GM10847 (cell line): ENCODE data around the gene AZU1.

Experiments used
- POLR2A ChIP-seq: IDR thresholded peaks from 2 replicates; pipeline ENCODE4 v1.6.1; 2011; ENCODE audit not compliant: insufficient read length; ENCODE audit errors: extremely low read depth

AZU1 gene

GRCh38 chr19:829129-829758 lies 1.6 kb downstream of the AZU1 start:
- TF ChIP-seq POLR2A: no peak

- no peak for TF ChIP-seq POLR2A
These were observed 4.1 kb downstream of the AZU1 start for GRCh38 chr19:831407-832369.

DNA sequence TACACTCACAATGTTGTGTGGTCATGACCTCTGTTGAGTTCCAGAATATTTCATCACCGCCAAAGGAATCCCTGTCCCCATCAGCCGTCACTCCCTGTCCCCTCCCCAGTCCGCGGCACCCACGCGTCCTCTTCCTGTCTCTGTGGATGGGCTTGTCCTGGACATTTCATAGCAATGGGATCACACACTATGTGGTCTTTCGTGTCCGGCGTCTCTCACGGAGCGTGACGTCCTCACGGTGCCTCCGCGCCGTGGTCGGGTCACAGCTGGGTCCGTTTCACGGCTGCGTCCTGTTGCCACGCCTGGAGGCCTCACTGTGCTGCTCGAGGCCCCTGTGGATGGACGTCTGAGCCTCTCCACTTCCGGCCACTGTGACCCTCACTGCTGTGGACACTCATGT lies 6.6 kb downstream of the AZU1 start:
- TF ChIP-seq POLR2A: no peak

DNA sequence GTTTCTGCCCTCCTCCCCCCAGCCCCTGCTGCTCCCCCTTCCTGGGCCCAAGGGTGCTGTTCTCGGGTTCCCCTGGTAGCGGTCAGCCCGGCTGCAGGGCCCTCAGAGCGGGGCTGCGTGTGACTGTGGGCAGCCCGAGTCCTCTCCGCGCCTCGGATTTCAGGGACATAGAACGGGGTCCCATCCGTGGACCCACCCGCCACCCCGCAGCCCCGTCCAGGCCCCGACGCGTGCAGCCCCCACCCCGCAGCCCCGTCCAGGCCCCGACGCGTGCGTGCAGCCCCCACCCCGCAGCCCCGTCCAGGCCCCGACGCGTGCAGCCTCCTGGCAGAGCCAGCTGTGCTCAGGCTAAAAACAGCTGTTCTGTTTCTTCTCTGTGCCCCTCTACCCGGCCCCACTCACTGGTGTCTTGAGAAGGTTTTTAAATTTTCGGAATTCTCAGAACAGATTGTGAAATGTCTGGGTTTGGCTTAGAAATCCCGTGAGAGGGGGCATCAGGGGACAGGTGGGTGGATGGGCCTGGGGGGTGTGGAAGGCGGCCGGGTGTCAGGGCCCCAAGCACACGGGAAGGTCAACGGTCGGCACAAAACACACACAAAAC lies 7.7 kb downstream of the AZU1 start:
- no peak for TF ChIP-seq POLR2A

DNA sequence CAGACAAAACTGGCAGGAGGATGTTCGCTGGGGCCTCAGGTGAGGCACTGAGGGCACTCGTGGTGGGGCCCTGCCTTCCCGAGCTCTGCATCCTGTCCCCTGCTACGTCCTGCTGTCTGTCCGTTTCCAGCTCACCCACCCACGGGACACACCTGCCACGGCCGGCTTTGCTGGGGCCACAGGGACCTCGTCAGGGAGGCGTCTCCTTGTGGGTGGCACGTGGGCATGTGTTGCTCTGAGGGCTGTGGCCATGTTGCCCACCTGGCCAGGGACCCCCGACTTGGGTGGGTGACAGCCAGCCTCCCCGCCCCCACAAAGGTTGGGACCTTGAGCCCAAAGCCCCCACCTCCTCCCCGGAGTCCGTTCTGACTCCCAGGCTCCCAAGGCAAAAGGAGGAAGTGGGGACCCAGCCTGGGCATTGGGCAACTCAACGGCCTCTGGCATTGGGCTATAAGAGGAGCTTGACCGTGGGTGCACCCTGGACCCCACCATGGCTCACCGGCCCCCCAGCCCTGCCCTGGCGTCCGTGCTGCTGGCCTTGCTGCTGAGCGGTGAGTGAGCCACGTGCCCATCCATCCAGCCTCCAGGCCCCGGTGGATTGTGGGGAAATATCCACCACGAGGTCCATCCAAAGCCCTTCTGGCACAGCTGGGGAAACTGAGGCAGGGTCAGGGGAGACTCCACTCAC lies 13.0 kb downstream of the AZU1 start, which contains the start of gene PRTN3:
Gene PRTN3 (plus strand): TSS at position 481 of the 688 bp plus-strand sequence. CDS start 10 bp downstream, at position 491.
- no peak for TF ChIP-seq POLR2A

- TF ChIP-seq POLR2A: no peak
These were observed 15.7 kb downstream of the AZU1 start for GRCh38 chr19:843180-843835.

GRCh38 chr19:843836-844545 lies 16.4 kb downstream of the AZU1 start:
- no peak for TF ChIP-seq POLR2A

GRCh38 chr19:844546-844971 lies 16.9 kb downstream of the AZU1 start:
- TF ChIP-seq POLR2A: no peak

DNA sequence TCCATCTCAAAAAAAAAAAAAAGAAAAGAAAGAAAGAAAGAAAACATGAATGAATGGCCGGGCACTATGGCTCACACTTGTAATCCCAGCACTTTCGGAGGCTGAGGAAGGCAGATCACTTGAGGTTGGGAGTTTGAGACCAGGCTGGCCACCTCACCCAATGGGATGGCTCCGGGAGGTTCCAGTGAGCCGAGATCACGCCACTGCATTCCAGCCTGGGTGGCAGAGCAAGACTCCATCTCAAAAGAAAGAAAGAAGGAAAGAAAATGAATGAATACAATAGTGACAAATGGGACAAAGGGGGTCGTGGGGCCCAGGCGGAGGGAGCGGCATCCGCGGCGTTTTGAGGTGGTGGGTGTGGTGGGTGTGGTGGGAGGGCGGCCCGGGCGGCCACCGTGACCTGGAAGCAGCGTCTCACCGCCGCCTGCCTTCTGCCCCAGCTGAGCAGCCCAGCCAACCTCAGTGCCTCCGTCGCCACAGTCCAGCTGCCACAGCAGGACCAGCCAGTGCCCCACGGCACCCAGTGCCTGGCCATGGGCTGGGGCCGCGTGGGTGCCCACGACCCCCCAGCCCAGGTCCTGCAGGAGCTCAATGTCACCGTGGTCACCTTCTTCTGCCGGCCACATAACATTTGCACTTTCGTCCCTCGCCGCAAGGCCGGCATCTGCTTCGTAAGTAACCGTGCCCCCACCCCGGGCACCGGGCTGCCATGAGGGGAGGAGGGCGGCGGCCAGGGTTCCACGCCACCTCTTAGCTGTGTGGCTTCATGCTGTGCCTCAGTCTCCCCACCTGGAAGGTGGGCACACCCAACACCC lies 18.3 kb downstream of the AZU1 start:
- TF ChIP-seq POLR2A: no peak

DNA sequence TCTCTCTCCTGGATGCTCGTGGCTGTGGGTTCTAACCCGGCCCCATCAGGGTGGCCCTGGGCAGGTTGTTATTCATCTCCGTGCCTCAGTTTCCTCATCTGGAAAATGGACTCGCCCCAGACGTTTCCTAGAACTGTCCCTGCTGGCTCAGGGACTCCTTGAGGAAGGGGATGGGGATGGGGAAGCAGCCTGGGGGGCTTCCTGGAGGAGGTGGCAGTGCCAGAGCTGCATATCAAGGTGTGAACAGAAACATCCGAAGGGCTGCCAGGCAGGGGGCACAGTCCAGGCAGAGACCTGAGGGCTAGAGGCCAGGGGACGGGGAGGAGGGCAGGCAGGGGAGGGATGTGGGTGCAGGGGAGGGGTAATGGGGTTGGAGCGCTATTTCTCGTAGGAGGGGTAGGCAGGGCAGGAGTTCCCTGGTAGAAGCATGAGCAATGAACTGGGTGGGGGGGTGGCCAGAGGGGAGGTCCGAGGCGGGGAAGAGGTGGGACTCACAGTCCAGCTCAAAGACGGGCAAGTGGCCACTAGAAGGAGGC lies 20.8 kb downstream of the AZU1 start:
- no peak for TF ChIP-seq POLR2A

- no peak for TF ChIP-seq POLR2A
These were observed 22.8 kb downstream of the AZU1 start for GRCh38 chr19:850221-850978.

GRCh38 chr19:850979-851335 lies 23.3 kb downstream of the AZU1 start:
- no peak for TF ChIP-seq POLR2A

- no peak for TF ChIP-seq POLR2A
These were observed 24.7 kb downstream of the AZU1 start, which contains the start of gene ELANE for GRCh38 chr19:852136-853013. Gene ELANE, plus strand, starts transcription at chr19:852303. Its CDS starts 26 bp downstream, at chr19:852329.
